Middle frontal gyrus (tissue), 1 donor: Measurements from ENCODE around the gene SORL1-AS1.

Source experiments
- DNase-seq: peaks from one replicate; pipeline ENCODE4 v3.0.0-alpha.2; 2015; ENCODE audit warnings: low spot score; ENCODE audit errors: extremely low spot score

SORL1-AS1 gene

DNA sequence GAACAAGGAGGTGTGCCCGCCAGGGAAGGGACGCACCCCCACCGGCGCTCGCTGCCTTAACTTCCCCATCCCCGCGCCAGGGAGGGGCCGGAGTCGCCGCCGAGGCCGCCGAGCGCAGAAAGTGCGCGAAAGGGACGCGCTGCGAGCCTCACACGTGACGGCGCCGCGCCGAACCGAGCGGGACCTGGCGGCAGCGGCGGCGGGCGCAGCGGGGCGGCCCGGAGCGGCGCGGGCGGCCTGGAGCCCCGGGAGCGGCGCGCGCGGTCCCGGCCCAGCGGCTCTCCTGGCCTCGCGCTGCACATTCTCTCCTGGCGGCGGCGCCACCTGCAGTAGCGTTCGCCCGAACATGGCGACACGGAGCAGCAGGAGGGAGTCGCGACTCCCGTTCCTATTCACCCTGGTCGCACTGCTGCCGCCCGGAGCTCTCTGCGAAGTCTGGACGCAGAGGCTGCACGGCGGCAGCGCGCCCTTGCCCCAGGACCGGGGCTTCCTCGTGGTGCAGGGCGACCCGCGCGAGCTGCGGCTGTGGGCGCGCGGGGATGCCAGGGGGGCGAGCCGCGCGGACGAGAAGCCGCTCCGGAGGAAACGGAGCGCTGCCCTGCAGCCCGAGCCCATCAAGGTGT is 670 bp downstream of the SORL1-AS1 start, which contains the start of gene SORL1:
TSS of gene SORL1 (plus strand) at position 329 of the 623 bp plus-strand sequence. CDS start at position 347, 18 bp downstream.
- no peak for DNase-seq

DNA sequence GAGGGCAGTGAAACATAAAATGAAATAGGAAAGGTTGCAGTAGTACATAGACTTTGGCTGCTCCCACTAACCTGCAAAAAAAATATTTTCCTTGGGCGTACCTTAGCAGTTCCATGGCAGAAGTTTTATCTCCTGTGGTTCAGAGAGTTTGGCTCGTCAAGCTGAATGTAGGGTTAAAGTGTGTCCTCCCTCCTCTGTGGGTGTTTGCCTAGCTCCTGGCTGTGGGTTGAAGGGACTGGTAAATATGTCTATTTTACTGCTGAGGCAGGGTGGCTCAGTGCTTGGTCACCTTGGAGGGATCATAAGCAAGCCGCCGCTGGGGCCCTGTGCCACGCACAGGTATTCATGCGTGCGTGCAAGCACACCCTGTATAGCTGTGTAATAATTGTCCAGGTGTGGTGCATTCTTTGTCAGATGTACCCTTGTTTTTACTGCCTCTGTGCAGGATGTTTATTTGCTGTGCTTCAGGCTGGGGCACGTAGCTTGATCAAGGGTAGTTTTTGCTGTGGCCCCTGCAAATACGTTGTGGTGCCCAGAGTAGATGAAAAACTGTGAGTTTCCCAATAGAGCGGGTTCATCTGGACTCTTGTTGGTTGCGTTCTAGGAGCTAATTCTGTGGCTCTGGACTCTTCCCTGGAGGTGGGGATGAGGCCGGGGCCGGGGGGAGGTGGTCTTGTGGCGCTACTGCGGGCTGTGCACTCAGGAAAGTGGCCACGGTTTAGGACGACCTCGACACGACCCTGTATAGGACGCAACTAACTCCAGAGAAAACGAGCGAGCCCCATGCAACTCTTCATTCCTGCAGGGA is 1.4 kb downstream of the SORL1-AS1 start:
- DNase-seq = no peak

DNA sequence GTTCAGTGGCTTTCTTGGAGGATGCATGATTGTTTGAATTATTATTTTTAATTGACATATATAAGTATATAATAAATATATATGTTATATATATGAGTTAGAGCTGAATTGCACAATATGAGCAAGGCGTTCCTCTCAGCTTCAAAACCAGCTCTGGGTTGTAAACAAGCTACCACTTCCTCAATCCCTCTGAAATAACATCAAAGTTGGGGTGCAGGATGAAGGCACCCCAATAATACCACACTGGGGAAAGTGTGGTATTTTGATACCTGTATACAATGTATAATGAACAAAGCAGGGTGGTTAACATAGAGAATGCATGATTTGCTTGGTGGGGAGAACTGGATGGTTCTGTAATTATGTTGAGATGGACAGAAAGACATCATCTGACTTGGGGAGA is 2.4 kb downstream of the SORL1-AS1 start:
- no peak for DNase-seq

DNA sequence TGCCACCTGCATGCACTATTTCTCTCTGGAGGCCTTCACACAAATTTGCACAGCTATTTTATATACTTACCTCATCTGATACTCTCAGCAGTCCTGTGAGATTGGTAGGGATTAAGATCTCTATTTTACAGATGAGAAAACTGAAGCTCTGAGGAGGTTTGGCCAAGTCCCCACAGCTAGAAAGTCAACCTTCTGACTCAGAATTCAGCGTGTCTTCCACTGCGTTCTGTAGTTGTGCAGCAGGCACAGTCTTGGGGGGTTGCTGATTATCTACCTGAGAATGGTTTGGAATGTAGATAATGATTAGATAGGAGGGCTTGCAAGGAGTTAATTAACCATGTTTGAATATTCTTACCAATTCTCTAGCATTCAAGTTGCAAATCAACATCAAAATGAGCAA is 3.1 kb downstream of the SORL1-AS1 start:
- DNase-seq = no peak

DNA sequence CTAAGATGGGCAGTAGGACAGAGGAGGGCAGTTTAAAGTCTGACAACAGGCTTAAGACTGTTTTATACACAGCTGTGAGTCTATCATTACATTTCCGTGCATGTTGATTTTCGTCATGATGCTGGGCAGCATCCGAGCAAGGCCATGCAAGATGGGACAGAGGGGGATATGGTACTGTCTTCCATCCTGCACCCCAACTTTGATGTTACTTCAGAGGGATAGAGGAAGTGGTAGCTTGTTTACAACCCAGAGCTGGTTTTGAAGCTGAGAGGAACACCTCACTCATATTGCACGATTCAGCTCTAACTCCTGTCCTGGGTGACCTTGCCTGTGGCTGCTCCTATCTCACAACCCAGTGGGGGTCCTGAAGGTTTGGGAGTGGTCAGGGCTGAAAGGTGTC is 3.6 kb downstream of the SORL1-AS1 start:
- no peak for DNase-seq

DNA sequence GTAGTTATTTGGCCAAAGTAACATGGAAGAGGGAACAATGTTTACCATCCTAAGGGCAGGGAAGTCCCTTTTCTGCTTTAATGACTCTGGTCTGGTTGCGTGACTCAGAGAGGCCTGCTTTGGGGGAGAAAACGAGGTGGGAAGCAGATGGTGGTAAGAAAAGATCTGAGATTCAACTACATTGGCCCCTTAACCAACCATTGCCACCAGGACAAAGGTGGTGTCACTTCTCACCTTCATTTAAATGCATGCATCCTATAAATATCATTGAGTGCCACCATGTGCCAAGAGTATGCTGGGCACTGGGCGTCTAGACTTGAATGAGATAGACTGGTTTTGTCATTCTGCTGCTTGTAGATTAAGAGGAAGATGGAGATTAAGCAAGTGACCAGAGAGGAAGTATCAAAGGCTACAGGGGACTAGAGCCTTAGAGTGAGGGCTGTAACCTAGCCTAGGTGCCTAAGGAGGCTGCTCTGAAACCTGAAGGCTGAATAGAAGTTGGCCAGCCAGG is 4.3 kb downstream of the SORL1-AS1 start:
- no peak for DNase-seq

DNA sequence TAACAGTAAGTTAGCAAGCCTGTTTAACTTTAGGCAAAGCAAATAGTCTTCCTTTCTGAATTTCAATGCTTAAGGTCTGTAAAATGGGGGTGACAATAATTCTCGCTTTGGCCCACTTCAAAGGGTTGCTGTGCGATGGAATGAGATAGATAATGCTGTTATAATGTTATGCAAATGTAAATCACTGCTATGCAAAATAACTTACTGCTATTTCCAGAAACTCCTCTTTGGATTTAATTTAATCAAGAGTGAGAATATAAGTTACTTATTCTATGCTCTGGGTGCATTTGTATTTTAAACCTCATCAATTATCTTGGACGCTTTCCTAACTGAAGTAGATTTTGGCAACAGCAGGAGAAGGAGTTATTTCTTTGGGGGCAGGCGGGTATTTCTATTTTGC is 4.8 kb downstream of the SORL1-AS1 start:
- no peak for DNase-seq

DNA sequence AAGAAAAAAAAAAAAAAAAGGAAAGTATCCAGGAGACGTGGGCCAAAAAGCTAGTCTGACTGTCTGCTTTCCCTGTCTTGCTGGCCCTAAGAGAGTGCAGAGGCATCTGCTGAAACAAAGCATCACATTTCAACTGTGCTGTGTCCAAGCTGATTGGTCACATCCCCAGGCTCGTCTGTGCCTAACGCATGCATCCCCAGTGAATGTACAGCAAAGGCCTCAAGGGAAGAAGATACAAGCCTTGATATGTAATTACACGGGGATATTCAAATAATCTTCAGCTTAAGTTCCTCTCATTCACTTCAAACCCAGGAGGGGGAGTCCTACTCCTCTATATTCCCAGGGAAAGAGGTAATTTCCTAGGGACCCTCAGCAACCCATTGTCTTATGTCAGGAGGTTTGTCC is 6.0 kb downstream of the SORL1-AS1 start:
- DNase-seq = no peak

DNA sequence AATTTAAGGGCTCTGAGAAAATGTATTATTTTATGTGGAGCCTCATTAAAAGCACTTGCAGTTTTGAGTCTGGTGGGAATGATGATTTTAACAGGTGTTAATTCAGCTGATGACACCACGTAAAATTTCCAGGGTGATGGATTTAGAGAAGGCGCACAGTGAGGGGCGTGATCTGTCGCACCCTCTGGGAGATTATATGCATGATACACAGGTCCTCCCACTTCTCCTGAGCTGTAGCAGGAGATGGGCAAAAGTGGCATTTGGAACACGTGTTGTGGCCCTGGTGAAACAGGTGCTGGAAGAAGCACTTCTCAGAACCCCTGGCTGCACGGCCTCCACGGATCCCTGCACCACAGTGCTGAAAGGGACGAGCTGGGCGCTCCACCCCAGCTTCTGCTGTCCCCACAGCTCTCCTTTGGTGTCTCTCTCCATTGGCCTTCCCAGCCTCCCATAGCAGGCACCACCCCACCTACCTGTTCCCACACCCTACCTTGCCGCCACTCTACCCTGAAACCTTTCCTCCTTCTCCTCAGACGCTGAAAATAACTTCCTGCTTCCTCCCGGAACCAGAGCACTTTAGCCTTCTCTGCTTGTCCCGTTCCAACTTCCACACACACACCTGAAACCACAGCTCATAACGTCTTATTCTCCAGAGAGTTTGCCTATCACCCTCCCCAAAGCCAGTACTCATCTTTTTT is 7.5 kb downstream of the SORL1-AS1 start:
- DNase-seq = no peak

DNA sequence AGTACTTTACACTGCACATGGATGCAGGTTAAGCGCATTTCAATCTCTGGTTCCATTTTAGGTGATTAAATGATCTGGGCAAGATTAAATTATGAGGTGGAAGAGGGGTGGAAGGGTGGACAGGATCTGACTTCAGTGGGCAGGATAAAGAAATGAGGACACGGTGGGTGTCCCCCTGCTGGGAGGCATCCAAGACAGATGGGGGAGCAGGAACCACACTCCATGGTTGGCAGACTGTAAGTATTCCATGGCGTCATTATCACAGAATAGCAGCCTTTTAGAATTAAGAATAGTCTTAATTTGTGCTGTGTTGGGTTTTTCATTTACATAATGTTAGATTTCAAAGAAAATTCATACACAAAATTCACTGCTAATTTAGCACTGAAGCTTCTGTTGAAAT is 8.2 kb downstream of the SORL1-AS1 start:
- no peak for DNase-seq

DNA sequence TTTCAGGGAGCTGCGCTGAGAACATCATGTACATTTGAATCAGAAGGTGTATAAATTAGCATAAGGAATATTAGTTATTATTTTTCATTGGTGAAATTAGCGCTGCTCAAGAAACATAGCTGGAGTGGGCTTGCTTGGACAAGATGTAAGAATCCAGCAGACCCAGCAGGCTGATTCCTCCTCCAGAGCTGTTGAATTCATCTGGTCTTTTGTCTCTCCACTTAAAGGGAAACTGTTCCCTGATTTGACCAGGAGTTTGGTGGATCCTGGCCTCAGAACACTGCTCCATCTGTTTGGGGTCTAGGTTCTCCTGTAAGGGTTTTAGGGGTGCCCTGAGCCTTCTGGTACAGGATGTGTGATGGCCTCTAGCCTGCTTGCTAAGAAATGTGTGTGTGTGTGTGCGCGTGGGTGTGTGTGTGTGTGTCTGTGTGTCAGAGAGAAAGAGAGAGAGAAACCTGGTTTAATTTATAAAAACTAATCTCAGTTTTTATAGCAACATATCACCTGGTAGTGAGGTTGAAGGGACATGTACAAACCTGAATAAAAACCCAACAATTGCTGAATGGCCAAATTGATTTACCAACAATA is 9.0 kb downstream of the SORL1-AS1 start:
- DNase-seq = no peak

DNA sequence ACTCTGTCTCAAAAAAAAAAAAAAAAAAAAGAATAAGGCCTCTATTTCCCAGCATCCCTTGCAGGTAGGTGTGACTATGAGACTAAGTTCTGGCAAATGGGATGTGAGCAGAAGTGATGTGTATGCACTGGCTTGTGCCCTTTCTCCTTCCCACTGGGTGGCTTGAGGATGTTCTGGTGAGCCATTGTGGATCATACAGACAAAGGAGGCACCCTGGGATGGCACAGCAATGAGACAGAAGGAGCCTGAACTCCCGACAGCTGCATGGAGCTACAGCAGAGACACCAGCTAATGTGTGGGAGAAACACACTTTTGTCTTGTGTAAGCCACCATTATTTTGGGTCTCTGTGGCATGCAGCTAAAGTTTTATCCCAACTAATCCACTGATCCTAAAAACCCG is 11.2 kb downstream of the SORL1-AS1 start:
- no peak for DNase-seq

DNA sequence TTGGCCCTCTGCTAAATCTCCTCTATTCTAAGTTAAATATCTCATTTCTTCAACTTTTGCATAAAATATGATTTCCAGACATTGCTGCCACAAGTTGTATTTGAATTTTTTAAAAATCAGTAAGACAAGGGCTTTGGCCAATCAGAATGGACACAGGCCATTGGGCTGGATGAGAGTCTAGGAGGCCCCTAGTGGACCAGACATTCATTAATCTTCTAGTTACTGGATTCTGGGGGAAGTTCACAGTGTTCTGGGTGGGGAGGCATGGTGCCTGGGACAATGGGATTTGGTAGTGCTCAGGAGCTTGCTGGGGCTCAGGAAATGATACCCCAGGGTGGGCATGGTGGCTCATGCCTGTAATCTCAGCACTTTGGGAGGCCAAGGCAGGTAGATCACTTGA is 13.0 kb downstream of the SORL1-AS1 start:
- DNase-seq = no peak

DNA sequence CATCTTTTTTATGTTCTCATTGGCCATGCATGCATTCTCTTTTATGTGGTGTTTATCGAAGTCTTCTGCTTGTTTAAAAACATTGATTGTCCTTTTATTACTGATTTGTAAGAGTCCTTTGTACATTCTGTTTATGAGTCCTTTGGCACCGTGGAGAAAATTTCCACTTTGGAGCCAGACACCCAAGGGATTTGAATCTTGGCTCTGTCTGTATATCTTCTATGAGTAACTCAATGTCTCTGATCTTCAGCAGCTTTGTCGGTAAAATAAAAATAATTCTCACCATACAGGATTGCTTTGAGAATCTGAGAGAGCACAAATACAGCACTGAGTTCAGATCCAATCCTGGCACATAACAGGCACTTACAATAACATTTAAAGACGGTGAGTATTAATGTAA is 13.4 kb downstream of the SORL1-AS1 start:
- no peak for DNase-seq

DNA sequence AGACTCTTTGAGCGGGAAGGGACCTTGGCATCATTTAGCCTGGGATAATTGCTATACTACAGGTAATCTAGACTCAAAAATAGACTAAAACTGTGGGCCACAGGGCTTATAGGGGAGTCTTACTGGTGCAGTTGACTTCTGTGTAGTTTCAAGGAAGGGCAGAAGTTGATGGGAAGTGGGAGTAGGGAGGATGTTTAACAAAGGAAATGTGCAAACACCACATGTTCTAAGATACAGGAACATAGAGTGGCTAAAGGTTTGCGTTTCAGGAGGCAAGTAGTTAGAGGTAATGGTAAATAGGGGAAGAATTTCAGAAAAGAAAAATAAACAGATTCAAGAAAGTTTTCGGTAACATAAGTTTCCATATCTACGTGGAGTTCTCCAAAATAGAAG is 15.1 kb downstream of the SORL1-AS1 start:
- no peak for DNase-seq

DNA sequence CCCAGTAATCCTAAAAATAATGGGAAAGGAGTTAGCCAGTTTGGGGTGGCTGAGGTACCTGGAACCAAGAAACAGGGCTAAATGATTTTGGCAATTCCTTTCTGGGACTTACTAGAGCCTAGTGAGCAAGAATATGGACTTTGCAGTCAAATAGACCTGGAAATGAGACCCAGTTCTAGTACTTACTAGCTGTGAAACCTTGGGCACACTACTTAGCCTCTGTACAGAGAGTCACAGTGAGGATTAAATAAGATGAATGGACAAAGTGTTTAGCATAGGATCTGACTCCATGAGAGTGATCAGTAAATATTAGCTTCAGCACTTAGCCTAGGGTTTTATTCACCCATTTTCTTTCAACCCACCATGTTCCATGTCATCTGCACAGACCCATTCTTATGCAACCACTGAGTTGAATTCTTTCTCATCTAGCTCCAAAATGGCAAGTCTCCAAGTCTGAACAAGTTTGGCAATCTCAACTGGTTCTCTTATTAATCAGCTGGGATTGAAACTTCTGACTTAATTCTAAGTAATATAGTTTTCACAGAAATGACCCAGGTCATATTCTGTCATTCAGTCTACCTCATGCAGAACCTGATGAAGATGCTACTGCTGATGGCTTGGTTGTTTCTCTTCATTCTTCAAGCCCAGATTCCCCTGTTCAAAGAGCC is 15.6 kb downstream of the SORL1-AS1 start:
- DNase-seq = no peak

DNA sequence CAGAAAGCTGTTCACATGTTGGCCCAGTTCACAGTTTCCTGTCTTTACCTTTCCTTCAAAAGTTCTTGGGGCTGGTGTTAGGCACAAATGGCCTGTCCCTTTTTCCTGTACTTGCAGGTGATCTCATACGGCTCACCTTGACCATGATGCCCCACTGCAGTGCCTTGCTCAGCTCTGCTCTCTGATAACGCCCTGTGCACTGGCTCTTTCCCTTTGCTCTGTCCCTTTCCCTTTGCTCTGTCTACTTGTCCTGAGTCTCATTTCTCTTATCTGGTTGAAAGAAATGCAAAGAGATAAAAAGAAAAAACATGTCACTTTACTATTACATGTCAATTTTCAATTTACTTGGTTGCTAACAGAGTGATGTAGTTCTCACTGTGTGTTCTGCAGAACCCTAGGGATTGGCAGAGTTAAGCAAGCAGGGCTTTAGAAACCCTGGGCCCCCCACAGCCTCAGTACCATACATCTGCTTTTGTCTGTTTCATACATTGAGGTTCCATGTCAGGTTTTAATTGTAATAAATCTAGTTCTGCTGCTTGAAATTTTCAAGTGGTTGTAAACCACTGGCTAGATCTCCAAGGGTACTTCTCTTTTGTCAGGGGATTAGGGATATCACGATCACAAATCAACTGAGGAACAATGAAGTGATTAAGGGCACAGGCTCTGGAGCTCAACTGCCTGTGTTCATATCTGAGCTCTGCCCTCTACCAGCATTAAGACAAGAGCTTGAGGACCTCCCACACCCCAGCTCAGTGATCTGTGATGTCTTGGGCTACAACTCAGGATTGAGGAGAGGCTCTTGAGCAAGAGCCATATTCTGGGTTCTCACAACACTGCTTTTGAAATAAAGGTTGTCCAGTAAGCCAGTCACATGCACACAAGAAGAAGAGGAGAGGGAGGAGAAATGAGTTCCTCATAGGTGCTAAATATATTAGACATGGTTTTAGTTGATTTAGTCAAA is 16.9 kb downstream of the SORL1-AS1 start:
- no peak for DNase-seq

DNA sequence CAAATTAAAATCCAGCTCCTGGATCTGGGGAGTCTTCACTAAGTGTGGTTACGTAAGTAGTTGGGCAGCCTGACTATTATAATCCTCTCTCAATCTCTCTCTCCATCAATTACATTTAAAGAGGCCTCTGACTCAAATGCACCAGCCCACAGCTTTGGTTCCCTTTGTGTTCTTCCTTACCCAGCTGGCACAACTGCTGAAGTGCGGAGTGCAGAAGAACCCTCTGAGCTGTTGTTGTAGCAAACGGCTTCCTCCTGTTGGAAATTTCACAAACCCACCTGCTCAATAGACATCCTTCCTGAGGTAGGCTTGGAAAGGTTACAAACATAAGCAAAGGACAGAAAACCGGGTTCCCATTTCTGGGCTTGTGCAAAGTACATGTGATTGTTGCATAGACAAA is 17.6 kb downstream of the SORL1-AS1 start:
- DNase-seq = peak; percentile 50

DNA sequence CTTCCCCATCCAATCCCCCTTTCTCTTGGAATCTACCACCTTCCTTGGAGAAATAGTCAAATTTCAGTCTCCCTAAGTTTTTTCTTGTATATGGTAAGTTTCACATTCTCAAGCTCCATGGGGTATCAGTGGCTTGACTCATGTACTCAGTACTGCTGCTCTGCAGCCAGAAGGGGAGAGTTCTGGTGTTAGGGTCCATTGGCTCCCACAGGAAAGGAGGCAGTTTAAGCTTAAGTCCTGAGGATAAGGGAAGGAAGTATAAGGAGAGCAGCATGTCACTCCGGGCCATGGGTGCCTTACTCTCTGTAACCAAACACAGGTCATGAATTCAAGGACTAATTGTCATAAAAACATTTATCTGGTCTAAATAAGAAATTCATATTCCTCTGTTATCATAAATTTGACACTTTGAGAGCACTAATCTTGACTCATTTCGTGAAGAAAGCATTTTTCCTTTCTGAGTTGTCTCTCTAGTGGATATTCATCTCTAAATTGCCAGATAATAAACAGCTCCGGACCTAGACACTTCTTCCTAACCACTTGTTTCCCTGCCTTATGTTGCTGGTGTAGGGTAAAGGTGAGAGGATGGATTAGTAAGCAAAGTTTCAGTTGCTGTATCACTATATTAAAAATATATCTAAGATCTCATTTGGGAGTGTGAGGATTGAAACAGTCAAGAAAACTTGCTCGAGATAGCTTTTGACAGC is 20.8 kb downstream of the SORL1-AS1 start:
- DNase-seq = no peak
